Stimulated activated CD4-positive, alpha-beta T cell treated with anti-CD3 and anti-CD28 coated beads, Interleukin-4, amount 100 ng/mL, for 1 hour (primary cell): Measurements from ENCODE around the gene ANGPTL1.
"Not testable (repeated sequence)": the region's sequence is repeated elsewhere in the genome, so short reads cannot be mapped to it uniquely, and the experiment has no call there.

ENCODE experiments used
- DNase-seq: peaks from one replicate; pipeline ENCODE4 v3.0.0-alpha.2; 2020

Gene ANGPTL1

DNA sequence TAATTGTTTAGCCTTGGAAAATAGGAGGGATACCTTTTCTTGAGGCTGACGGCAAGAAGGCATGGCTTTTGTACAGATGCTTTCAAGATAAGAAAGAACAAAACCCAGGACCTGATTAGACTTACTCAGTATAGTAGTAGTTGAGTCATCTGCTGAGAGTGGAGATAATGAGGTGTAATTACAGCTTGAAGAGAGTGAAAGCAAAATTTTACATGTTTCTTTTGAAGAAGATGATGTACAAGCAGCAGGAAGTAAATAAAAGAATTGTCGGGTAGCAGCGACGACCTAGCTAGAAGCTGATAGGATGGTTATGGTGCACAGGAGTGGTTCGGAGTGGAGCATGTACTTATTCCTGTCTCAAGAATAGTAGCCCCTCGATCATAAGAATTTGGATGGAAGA lies 6.6 kb downstream of the ANGPTL1 start:
- no peak for DNase-seq

DNA sequence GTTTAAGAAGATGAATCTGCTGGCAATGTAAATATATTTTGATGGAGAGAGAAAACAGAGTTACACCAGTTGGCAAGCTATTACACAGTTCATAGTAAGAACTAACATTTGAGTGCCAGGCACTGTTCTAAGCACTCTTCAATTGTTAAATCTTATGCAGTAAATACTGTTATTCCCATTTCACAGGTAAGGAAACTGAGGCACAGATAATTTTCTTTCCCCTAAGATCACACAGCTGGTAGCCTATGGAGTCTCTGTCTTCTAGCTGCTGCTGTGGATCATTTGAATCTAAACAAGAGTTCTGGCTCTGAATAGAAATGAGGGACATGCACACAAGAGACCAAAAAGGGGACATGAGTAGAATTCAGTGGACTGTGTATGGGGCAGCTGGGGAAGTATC lies 8.0 kb downstream of the ANGPTL1 start:
- DNase-seq, result no peak

DNA sequence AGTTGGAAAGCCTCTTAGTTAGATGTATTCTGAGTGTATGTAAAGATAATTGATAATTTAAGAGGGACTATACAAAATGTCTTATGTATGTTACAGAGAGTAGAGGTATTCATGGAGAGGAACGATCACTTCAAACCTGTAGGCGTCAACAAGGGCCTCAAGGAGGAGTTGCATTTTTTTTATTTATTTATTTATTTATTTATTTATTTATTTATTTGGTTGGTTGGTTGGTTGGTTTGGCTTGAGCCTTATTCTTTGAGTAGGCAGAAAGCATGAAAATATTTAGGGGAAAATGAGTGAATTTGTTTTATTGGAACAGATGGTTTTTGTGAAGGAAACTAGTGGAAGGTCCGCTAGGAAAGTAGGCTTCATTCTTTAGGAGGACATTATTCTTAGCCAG lies 8.5 kb downstream of the ANGPTL1 start:
- DNase-seq, result no peak

DNA sequence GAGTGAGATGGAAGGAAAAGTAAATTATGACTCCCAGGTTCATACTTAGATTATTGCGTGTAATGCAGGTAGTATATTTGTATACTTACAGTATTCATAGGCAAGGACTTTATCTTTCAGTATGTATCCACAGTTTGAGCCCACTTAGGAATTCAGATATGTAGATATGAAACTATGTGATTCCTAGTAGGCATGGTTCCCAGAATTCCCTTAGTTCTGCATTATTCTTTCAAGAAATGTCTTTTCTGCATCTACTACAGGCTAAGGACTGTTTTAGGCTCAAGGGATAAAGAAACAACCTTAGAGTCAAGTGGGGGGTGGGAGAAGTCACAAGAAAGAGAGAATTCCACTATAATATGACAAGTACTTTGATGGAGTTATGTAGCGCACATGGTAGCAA lies 13.8 kb downstream of the ANGPTL1 start:
- no peak for DNase-seq

DNA sequence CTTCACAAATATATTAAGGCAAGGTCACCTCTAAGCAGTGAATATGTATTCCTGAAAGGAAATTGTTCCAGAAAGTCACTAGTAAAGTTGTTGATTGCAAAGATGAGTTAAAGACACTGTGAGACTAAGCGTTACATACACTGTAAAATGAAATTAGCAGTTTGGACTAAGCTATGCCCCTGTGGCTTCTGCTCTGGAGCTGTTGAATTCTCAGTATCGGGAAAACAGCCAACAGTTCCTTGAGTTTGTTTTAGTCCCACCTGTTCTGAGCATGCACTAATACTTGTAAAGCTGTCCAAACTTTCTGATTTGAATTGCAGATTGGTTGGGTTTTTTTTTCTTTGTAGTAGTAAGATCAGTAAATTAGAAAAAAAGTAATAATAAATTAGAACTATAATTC lies 21.0 kb downstream of the ANGPTL1 start:
- DNase-seq, result no peak

- DNase-seq, result not testable (repeated sequence)
Measured at GRCh38 chr1:178847919-178848318, 23.0 kb downstream of the ANGPTL1 start.

- no peak for DNase-seq
Measured at GRCh38 chr1:178847396-178847849, 23.5 kb downstream of the ANGPTL1 start.

DNA sequence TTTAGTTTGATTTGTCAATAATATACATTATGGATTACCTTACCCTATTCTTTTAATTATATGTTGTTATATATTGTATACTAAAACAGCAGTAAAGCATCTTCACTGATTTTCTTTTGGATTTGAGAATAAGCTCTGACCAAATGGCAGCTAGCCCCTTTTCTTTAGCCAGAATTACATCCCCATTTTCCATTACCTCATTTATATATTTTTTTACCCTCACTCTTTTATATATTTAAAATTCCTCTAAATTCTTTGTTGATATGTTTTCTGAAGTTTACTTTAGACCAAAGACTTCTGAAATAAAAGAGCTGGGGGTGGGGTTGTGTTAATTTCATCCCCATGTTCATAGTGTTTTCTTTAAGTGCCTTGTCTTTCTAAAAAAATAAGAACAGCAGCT lies 24.6 kb downstream of the ANGPTL1 start:
- no peak for DNase-seq

DNA sequence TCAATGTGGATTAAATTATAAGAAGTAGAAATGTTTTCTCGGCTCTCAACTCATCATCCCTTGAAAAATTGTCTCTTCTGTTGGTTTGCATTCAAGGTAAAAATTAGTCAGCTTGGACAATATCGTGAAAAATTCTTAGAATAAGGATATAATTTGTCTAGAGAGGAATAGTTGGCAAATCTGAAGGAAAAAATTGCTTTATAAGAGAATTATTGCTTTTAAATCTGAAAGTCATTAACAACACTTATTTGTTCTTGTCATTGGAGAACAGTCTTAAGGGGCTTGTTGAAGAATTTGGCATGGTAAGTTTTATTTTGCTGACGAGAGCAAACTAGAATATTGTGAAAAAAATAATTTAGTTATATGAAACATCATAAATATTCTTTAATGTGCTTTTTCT lies 26.4 kb downstream of the ANGPTL1 start:
- DNase-seq, result no peak

DNA sequence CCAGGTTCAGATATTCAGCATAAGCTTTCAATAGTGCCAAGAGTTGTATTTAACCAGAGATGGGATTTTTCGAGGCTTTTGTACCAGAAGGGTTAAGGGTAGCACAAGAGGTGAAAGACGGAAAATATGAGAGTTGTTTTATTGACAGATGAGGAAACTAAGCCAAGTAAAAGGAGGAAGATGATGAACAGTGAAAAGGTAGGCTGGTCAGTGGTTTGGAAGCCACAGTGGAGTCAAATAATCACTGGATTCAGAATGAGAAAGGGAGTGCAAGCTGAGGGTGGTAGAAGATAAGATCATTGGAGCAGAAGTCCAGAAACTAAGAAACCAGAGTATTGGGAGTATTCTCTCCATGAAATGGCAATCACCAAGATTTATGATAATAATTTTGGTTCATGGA lies 45.7 kb downstream of the ANGPTL1 start:
- DNase-seq, result no peak

DNA sequence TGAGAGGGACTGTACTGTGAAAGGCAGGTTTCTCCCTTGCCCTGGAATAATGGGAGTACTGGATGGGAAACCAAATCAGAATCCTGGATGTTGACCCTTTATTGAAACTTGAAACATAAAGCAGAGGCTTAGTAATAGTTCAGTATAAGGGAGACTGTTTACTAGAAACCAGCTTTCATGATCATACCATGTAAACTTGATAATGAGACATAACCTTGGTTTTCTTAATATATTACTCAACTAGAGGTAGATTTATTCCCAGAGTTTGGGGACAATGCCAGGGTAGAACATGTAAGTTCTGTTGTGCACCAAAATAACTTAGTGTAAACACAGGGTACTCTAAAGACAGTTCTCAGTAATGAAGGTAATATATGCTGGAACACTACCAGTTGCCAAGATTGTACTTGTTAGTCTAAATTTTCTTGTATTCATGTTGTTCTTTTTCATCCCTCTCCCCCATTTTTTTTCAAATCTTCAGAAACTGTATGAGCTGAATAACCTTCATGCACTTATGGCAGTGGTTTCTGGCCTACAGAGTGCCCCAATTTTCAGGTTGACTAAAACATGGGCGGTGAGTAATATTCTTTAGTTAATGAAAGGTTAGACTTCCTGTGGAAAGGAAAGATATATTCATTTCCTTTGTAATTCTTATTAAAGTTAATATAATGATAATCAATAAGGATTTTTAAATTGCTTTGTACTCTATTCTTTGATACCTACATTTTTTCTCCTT lies 49.6 kb downstream of the ANGPTL1 start:
- DNase-seq, result no peak

GRCh38 chr1:178819123-178819522 lies 51.8 kb downstream of the ANGPTL1 start:
- DNase-seq, result no peak

DNA sequence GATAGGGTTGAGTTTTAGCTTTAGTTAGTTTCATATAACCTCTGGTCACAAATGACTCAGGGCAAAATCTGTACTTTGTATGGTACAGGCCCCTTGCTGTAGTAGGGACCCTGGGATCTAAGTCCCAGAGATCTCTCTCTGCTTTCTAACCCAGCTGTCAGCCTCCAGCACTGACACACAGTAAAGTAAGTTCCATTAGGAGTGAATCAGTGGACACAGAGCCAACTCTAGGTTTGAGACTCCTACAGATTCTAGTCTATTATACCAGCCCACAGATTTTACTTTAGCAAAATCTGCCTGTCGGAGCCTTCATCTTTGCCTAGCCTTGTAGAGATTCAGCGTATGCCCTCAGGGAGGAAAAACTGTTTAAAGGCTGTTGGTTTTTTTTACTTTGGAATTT lies 52.5 kb downstream of the ANGPTL1 start:
- no peak for DNase-seq

DNA sequence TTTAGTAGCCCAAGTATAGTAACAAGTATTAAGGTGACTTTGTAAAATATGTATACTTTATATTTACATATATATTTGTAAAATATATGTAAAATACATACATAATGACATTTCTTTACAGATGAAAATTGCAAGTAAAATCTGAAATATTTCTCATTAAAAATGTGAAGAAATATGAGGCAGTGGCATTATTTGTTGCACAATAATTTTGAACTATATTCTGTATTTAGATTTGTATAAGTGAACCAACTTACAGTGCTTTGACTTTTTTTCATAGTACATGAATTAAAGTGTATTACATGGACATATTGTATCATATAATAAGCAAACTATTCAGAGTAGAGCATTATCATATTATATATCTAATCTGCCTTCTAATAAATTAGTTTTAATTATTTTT lies 60.3 kb downstream of the ANGPTL1 start:
- no peak for DNase-seq

- no peak for DNase-seq
Measured at GRCh38 chr1:178808529-178808928, 62.3 kb downstream of the ANGPTL1 start.

DNA sequence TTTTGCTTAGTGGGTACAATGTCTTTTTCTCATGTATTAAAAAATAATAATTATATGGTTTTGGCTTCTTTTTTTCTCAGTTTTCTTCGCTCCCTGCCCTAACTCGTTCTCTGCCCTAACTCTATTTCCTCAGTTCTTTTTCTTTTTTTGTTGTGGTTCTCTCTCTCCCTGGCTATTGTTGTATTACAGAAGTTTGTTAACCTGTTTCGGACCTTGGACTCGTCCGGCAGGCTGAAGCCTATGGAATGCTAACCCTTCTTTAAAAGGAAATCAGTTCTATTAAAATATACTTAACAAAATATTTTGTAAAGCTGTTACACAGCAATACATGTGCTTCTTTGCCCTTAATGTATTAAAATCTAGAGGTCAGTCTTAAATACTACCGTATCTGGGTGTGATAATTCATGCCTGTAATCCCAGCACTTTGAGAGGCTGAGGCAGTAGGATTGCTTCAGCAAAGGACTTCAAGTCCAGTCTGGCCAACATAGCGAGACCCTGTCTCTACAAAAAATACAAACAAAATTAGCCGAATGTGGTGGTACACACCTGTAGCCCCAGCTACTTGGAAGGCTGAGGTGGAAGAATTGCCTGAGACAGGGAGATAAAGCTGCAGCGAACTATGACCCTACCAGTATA lies 64.1 kb downstream of the ANGPTL1 start:
- DNase-seq, result no peak

DNA sequence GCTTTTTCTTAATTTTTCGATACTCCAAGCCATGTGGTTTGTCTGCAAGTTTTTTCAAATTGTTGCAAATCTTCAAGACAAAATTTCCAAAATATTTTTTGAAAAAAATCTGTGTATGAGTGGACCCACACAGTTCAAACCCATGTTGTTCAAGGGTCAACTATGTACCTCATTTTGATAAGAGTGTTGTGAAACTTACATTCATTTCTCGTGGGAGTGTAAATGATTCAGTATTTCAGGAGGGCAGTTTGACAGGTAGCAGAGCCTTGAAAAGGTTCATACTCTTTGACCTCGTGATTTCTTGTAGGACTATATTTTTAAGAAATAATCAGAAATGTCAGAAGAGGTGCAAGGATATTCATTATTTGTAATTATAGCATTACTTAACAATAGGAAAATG lies 68.0 kb downstream of the ANGPTL1 start:
- no peak for DNase-seq
